DOHH2 (cell line): ENCODE results near the gene ZSCAN10.

Experiments used
- H3F3A ChIP-seq: fragments of 200-600 bp; sonication (generic), shearing (Covaris generic); 2 replicates; pipeline ENCODE4 v1.6.0; 2016; ENCODE audit warnings: antibody characterized with exemption, mild to moderate bottlenecking; ENCODE audit not compliant: control insufficient read depth, insufficient read depth
- H3K27ac ChIP-seq: fragments of 200-600 bp; sonication (generic); 2 replicates; pipeline ENCODE4 v1.5.1; 2014; ENCODE audit warnings: low read depth, mild to moderate bottlenecking, low read length, moderate library complexity
- H3K27me3 ChIP-seq: fragments of 200-600 bp; sonication (generic); 2 replicates; pipeline ENCODE4 v1.6.1; 2014; ENCODE audit warnings: mild to moderate bottlenecking, low read length, mixed read lengths; ENCODE audit not compliant: control insufficient read depth
- H3K36me3 ChIP-seq: fragments of 200-600 bp; sonication (generic); 2 replicates; pipeline ENCODE4 v1.6.1; 2014; ENCODE audit warnings: mild to moderate bottlenecking, low read length, moderate library complexity, mixed read lengths; ENCODE audit not compliant: control insufficient read depth
- H3K4me1 ChIP-seq: fragments of 200-600 bp; sonication (generic); 2 replicates; pipeline ENCODE4 v1.6.1; 2014; ENCODE audit warnings: mild to moderate bottlenecking, low read length, mixed read lengths; ENCODE audit not compliant: control insufficient read depth
- H3K4me2 ChIP-seq: fragments of 200-600 bp; sonication (generic); 2 replicates; pipeline ENCODE4 v1.6.0; 2014; ENCODE audit warnings: mild to moderate bottlenecking, low read length, moderate library complexity
- H3K4me3 ChIP-seq: fragments of 200-600 bp; sonication (generic); 2 replicates; pipeline ENCODE4 v1.5.1; 2014; ENCODE audit warnings: mild to moderate bottlenecking, low read length, mixed read lengths
- H3K79me2 ChIP-seq: fragments of 200-600 bp; sonication (generic); 2 replicates; pipeline ENCODE4 v1.6.1; 2014; ENCODE audit warnings: mild to moderate bottlenecking, low read length, mixed read lengths; ENCODE audit not compliant: control insufficient read depth
- H3K9me2 ChIP-seq: fragments of 200-600 bp; sonication (generic); replicated peaks from 2 replicates; pipeline ENCODE4 v1.6.1; 2014; ENCODE audit warnings: mild to moderate bottlenecking, low read length, mixed read lengths; ENCODE audit not compliant: control insufficient read depth
- H3K9me3 ChIP-seq: fragments of 200-600 bp; sonication (generic); 2 replicates; pipeline ENCODE4 v1.6.1; 2014; ENCODE audit warnings: antibody characterized with exemption, low read length, mixed read lengths; ENCODE audit not compliant: control insufficient read depth, insufficient read depth
- H4K20me1 ChIP-seq: fragments of 200-600 bp; sonication (generic); 2 replicates; pipeline ENCODE4 v1.6.0; 2014; ENCODE audit warnings: low read depth, mild to moderate bottlenecking, antibody characterized with exemption, low read length, moderate library complexity; ENCODE audit not compliant: control insufficient read depth, insufficient read depth
- CTCF ChIP-seq: fragments of 200-600 bp; sonication (generic); IDR thresholded peaks from one replicate; pipeline ENCODE4 v1.5.1; 2014; ENCODE audit warnings: antibody characterized with exemption, mild to moderate bottlenecking, low read depth, low read length; ENCODE audit not compliant: poor library complexity, severe bottlenecking
- EZH2phosphoT487 ChIP-seq: fragments of 200-600 bp; sonication (generic); IDR thresholded peaks from 2 replicates; pipeline ENCODE4 v1.6.1; 2017; ENCODE audit warnings: borderline replicate concordance, mild to moderate bottlenecking, antibody characterized with exemption, low read length, moderate library complexity, mixed read lengths

The ZSCAN10 gene

DNA sequence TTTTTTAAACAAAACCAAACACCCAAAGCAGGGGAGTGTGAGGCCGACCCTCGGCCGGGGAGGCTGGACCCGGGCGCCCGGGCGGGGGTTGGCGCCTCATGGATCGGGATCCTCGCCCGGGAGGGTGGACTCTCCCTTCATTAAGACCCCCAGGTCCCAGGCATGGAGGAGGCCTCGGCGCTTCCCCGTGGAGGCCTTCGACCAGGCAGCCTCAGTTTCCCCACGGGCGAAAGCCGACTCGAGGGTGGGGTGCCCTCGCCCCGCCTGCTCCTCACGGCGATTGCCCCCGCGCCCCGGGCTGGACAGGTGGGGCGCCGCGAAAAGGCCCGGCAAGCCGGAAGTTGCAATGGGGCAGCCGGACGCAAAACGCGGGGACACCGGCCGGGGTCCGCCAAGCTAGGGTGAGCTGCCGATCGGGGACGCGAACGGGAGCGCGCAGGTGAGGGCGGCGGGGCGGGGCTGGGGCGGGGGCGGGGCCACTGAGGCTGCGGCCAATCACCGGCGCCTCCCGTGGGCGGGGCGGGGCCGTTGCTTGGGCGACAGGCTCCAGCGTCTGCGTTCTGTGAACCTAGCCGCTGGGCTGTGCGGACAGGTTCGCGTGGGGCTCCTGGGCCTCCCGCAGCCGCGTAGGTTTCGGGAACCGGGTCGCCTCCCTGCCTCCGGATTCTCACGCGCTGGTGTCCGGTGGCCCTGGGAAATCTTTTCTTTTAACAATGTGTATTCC lies 7.3 kb upstream of the ZSCAN10 start:
- TF ChIP-seq EZH2phosphoT487 (no peak), CTCF (no peak)
- Histone ChIP-seq H3K4me2 (peak overlapping the region; percentile 85), H3K27ac (0 out of 2 replicates have a peak overlapping the region, but pooled peaks have one; percentile 29), H3K27me3 (peaks cover 4% of the 10 kb centered on the region; the same call in 1 of the 2 replicates), H3K4me1 (peaks cover 24% of the 10 kb centered on the region), H4K20me1 (no peaks in the 10 kb centered on the region), H3K79me2 (no peaks in the 10 kb centered on the region), H3K9me2 (no peaks in the 10 kb centered on the region), H3K9me3 (no peaks in the 10 kb centered on the region), H3F3A (peaks cover 5% of the 10 kb centered on the region; the same call in 1 of the 2 replicates), H3K36me3 (no peaks in the 10 kb centered on the region), H3K4me3 (peak overlapping the region; percentile 83)

GRCh38 chr16:3101841-3102470 lies 2.9 kb upstream of the ZSCAN10 start:
- Histone ChIP-seq H3K4me3 (no peak overlapping the region), H3K36me3 (no peaks in the 10 kb centered on the region), H3K9me2 (no peaks in the 10 kb centered on the region), H4K20me1 (no peaks in the 10 kb centered on the region), H3K4me2 (no peak overlapping the region), H3F3A (peaks cover 5% of the 10 kb centered on the region; the same call in 1 of the 2 replicates), H3K27me3 (peaks cover 3% of the 10 kb centered on the region; the same call in 1 of the 2 replicates), H3K9me3 (no peaks in the 10 kb centered on the region), H3K79me2 (no peaks in the 10 kb centered on the region), H3K4me1 (peaks cover 36% of the 10 kb centered on the region), H3K27ac (no peak overlapping the region)
- no peak for TF ChIP-seq EZH2phosphoT487
- no peak for TF ChIP-seq CTCF

DNA sequence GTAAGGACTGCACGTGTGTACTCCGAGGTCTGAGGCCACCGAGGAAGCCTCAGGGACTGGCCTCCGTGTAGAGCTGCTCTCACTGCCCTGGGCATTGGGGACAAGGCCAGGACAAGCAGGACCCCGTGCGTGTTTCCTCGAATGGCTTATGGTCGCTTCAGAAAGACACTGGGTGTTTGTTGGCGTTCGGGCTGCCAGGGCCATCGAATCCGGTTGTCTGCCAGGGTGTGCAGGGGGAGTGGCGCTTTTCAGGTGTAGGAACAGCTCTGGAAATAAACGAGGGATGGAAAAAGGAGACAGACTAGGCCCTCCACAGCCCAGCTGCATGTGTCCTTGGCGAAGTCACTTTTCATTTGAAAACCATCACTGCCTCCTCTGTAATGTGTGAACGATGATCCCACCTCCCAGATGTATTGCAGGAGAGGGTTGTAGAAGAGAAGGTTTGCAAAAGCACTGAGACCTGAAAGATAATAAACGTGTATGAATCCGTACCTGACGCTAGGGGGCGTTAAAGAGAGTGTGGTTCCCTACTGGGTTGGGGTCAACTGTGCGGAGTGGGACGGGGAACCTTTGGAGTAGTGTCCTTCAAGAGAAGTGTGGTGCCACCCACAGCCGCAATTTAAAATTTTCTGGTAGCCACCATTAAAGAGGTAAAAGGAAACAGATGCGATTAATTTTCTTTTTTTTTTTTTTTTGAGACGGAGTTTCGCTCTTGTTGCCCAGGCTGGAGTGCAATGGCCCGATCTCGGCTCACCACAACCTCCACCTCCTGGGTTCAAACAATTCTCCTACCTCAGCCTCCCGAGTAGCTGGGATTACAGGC lies 2.1 kb upstream of the ZSCAN10 start:
- Histone ChIP-seq H3K4me1 (peaks cover 33% of the 10 kb centered on the region), H3F3A (peaks cover 5% of the 10 kb centered on the region; the same call in 1 of the 2 replicates), H3K36me3 (no peaks in the 10 kb centered on the region), H3K27me3 (peaks cover 3% of the 10 kb centered on the region; the same call in 1 of the 2 replicates), H4K20me1 (no peaks in the 10 kb centered on the region), H3K79me2 (no peaks in the 10 kb centered on the region), H3K9me2 (no peaks in the 10 kb centered on the region), H3K27ac (no peak overlapping the region), H3K9me3 (no peaks in the 10 kb centered on the region), H3K4me3 (no peak overlapping the region; the same call in 1 of the 2 replicates), H3K4me2 (peak overlapping the region; percentile 84)
- peak; percentile 79 for TF ChIP-seq CTCF
- TF ChIP-seq EZH2phosphoT487: no peak
